HepG2 (cell line): ENCODE data around the gene NOC3L. TPM values are rescaled to one million over a fixed set of nuclear protein-coding genes. Genes with fewer than 3 reads are reported as not detected.

Source experiments
- FOXA3 ChIP-seq: IDR thresholded peaks from 2 replicates; pipeline ENCODE4 v1.6.1; 2016; ENCODE audit warnings: missing genetic modification reagents, missing compliant biosample characterization
- FOXO4 ChIP-seq: sonication (generic); formaldehyde crosslinking; conservative IDR thresholded peaks from 2 replicates; pipeline ENCODE4 v1.8.1; 2023; ENCODE audit warnings: missing genetic modification reagents
- MBD4 ChIP-seq: IDR thresholded peaks from 2 replicates; pipeline ENCODE4 v1.6.1; 2012; ENCODE audit warnings: low read length, inconsistent platforms, borderline replicate concordance
- NRL ChIP-seq: sonication (generic); formaldehyde crosslinking; IDR thresholded peaks from 2 replicates; pipeline ENCODE4 v1.5.0; 2020; ENCODE audit warnings: missing genetic modification reagents, mild to moderate bottlenecking, moderate library complexity, borderline replicate concordance
- SETDB1 ChIP-seq: sonication (generic); formaldehyde crosslinking; IDR thresholded peaks from 2 replicates; pipeline ENCODE4 v1.5.1; 2020; ENCODE audit warnings: missing genetic modification reagents, mild to moderate bottlenecking, borderline replicate concordance
- TOPORS ChIP-seq: sonication (generic); formaldehyde crosslinking; IDR thresholded peaks from 2 replicates; pipeline ENCODE4 v1.8.0; 2023; ENCODE audit warnings: mild to moderate bottlenecking, missing genetic modification reagents
- ZNF33A ChIP-seq: sonication (generic); formaldehyde crosslinking; IDR thresholded peaks from 2 replicates; pipeline ENCODE4 v1.5.1; 2020; ENCODE audit warnings: missing genetic modification reagents, mild to moderate bottlenecking, moderate library complexity, borderline replicate concordance
- polyA plus RNA-seq, 8 experiments: library from polyadenylated mRNA; depleted of rRNA in 3 of 8; stranded (reverse) in 7 of 8; unstranded in 1 of 8; fragments of >200 nt; fragmentation: Illumina TruSeq in 4 of 8; extraction: Trizol in 4 of 8; gene quantifications; 2 replicates each; pipeline versions ENCODE4 v1.2.1 to v1.2.3, GENCODE V29; 2011 to 2016; ENCODE audit warnings: low read depth in 4 of 8, missing spikeins in 1 of 8, mixed read lengths in 1 of 8; ENCODE audit not compliant: insufficient read depth in 1 of 8
- total RNA-seq, 5 experiments: library from RNA; depleted of rRNA; stranded (reverse); fragments of >200 nt; fragmentation: Illumina TruSeq; extraction: Trizol; gene quantifications; 2 replicates each; pipeline ENCODE4 v1.2.3, GENCODE V29; 2016; ENCODE audit warnings: low read depth in 1 of 5
- TF ChIP-seq, protein P1 (sequence below): sonication (generic); formaldehyde crosslinking; IDR thresholded peaks from 2 replicates; pipeline ENCODE4 v1.5.1; 2020; ENCODE audit warnings: mild to moderate bottlenecking, missing genetic modification reagents, borderline replicate concordance
- TF ChIP-seq, protein P2 (sequence below): sonication (generic); formaldehyde crosslinking; IDR thresholded peaks from 2 replicates; pipeline ENCODE4 v1.4.0; 2020; ENCODE audit warnings: missing genetic modification reagents
- TF ChIP-seq, protein P3 (sequence below): sonication (generic); formaldehyde crosslinking; IDR thresholded peaks from 2 replicates; pipeline ENCODE4 v1.5.0; 2020; ENCODE audit warnings: mild to moderate bottlenecking, missing genetic modification reagents

The NOC3L gene
- total and polyA plus RNA-seq, 2 of the 13 experiments (the other 11 are each of a cell fraction or from before 2014, with no cell fraction given) = 7.8 to 36.6 TPM

DNA sequence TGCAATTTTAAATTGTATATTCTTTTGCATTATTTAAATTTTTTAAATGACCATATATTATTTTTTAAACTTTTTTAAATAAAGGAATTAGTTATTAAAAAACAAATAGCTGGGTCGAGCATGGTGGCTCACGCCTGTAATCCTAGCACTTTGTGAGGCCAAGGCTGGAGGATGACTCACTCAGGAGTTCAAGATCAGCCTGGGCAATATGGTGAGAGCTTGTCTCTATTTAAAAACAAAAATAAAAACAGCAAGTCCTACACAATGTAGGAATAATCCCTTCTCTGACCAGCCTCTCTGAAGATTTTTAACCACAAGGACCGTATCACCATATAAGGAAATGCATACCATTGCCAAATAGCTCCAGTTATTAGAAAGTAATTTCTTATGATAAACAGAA, 19.6 kb downstream of the NOC3L start (continued):
- TF ChIP-seq, protein P1, sequence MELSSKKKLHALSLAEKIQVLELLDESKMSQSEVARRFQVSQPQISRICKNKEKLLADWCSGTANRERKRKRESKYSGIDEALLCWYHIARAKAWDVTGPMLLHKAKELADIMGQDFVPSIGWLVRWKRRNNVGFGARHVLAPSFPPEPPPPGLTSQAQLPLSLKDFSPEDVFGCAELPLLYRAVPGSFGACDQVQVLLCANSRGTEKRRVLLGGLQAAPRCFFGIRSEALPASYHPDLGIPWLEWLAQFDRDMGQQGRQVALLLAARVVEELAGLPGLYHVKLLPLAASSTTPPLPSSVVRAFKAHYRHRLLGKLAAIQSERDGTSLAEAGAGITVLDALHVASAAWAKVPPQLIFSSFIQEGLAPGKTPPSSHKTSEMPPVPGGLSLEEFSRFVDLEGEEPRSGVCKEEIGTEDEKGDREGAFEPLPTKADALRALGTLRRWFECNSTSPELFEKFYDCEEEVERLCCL (CRISPR knock-in tag) = no peak
- TF ChIP-seq FOXO4 (no peak), FOXA3 (CRISPR knock-in tag) (no peak), MBD4 (no peak), TOPORS (no peak), ZNF33A (CRISPR knock-in tag) (no peak), SETDB1 (no peak), NRL (no peak)
- TF ChIP-seq, protein P2, sequence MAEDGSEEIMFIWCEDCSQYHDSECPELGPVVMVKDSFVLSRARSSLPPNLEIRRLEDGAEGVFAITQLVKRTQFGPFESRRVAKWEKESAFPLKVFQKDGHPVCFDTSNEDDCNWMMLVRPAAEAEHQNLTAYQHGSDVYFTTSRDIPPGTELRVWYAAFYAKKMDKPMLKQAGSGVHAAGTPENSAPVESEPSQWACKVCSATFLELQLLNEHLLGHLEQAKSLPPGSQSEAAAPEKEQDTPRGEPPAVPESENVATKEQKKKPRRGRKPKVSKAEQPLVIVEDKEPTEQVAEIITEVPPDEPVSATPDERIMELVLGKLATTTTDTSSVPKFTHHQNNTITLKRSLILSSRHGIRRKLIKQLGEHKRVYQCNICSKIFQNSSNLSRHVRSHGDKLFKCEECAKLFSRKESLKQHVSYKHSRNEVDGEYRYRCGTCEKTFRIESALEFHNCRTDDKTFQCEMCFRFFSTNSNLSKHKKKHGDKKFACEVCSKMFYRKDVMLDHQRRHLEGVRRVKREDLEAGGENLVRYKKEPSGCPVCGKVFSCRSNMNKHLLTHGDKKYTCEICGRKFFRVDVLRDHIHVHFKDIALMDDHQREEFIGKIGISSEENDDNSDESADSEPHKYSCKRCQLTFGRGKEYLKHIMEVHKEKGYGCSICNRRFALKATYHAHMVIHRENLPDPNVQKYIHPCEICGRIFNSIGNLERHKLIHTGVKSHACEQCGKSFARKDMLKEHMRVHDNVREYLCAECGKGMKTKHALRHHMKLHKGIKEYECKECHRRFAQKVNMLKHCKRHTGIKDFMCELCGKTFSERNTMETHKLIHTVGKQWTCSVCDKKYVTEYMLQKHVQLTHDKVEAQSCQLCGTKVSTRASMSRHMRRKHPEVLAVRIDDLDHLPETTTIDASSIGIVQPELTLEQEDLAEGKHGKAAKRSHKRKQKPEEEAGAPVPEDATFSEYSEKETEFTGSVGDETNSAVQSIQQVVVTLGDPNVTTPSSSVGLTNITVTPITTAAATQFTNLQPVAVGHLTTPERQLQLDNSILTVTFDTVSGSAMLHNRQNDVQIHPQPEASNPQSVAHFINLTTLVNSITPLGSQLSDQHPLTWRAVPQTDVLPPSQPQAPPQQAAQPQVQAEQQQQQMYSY (CRISPR knock-in tag) = no peak
- TF ChIP-seq, protein P3, sequence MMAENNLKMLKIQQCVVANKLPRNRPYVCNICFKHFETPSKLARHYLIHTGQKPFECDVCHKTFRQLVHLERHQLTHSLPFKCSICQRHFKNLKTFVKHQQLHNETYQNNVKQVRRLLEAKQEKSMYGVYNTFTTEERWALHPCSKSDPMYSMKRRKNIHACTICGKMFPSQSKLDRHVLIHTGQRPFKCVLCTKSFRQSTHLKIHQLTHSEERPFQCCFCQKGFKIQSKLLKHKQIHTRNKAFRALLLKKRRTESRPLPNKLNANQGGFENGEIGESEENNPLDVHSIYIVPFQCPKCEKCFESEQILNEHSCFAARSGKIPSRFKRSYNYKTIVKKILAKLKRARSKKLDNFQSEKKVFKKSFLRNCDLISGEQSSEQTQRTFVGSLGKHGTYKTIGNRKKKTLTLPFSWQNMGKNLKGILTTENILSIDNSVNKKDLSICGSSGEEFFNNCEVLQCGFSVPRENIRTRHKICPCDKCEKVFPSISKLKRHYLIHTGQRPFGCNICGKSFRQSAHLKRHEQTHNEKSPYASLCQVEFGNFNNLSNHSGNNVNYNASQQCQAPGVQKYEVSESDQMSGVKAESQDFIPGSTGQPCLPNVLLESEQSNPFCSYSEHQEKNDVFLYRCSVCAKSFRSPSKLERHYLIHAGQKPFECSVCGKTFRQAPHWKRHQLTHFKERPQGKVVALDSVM (CRISPR knock-in tag) = no peak
- TF ChIP-seq, all 625 proteins: peak for 0
